PC-3 (cell line): Measurements from ENCODE around the gene EPB41L5. TPM values are rescaled to one million over a fixed set of nuclear protein-coding genes. Genes with fewer than 3 reads are reported as not detected.

ENCODE experiments used
- ATAC-seq: fragments of 200-7000 bp; cut with Tn5 transposase; 2 replicates; pipeline ENCODE4 v1.9.1; 2020; ENCODE audit warnings: mild to moderate bottlenecking, moderate library complexity
- BruUV-seq: library from RNA; stranded (reverse); fragments of 400-500 nt; replicated peaks from 2 replicates; lab custom pipeline; 2021; lab: Mats Ljungman, UMichigan
- CTCF ChIA-PET: fragments of 300-600 bp; sonication (Branson Sonifier 250); formaldehyde crosslinking; loops from one replicate; lab custom pipeline; 2022; ENCODE audit warnings: antibody characterized with exemption; lab: Charles Lee
- POLR2A ChIA-PET: fragments of 300-600 bp; sonication (Branson Sonifier 250); formaldehyde crosslinking; loops from one replicate; lab custom pipeline; 2022; ENCODE audit warnings: antibody characterized with exemption; ENCODE audit not compliant: unreplicated experiment; lab: Charles Lee
- DNase-seq: peaks from one replicate; pipeline ENCODE4 v3.0.0-alpha.2; 2015
- H2AFZ ChIP-seq: fragments of 300-600 bp; sonication (generic); 2 replicates; pipeline ENCODE4 v1.6.0; 2016; ENCODE audit warnings: antibody characterized with exemption, low read length
- H3F3A ChIP-seq: fragments of 300-600 bp; sonication (generic); one replicate; pipeline ENCODE4 v1.6.0; 2017; ENCODE audit warnings: antibody characterized with exemption, low read length, control low read depth, mild to moderate bottlenecking; ENCODE audit not compliant: unreplicated experiment
- H3K27ac ChIP-seq: fragments of 300-600 bp; sonication (generic); 2 replicates; pipeline ENCODE4 v1.5.1; 2016; ENCODE audit warnings: mild to moderate bottlenecking, low read length
- H3K27me3 ChIP-seq: fragments of 300-600 bp; sonication (generic); 2 replicates; pipeline ENCODE4 v1.6.1; 2016; ENCODE audit warnings: low read length, mixed read lengths
- H3K36me3 ChIP-seq: fragments of 300-600 bp; sonication (generic); 2 replicates; pipeline ENCODE4 v1.6.1; 2016; ENCODE audit warnings: low read depth, mixed run types, low read length, mixed read lengths
- H3K4me1 ChIP-seq: fragments of 300-600 bp; sonication (generic); 2 replicates; pipeline ENCODE4 v1.5.1; 2016; ENCODE audit warnings: low read length; ENCODE audit not compliant: insufficient read depth
- H3K4me2 ChIP-seq: fragments of 300-600 bp; sonication (generic); 2 replicates; pipeline ENCODE4 v1.6.0; 2016; ENCODE audit warnings: low read length
- H3K4me3 ChIP-seq: fragments of 300-600 bp; sonication (generic); 2 replicates; pipeline ENCODE4 v1.5.1; 2016; ENCODE audit warnings: mild to moderate bottlenecking, low read length, mixed read lengths
- H3K79me2 ChIP-seq: fragments of 300-600 bp; sonication (generic); 2 replicates; pipeline ENCODE4 v1.6.1; 2017; ENCODE audit warnings: low read length, mixed read lengths
- H3K9ac ChIP-seq: fragments of 300-600 bp; sonication (generic); 2 replicates; pipeline ENCODE4 v1.6.0; 2016; ENCODE audit warnings: mild to moderate bottlenecking, low read length
- H3K9me2 ChIP-seq: fragments of 300-600 bp; sonication (generic); replicated peaks from 2 replicates; pipeline ENCODE4 v1.6.1; 2016; ENCODE audit warnings: mixed run types, low read length, mixed read lengths
- H3K9me3 ChIP-seq: fragments of 300-600 bp; sonication (generic); 2 replicates; pipeline ENCODE4 v1.6.1; 2016; ENCODE audit warnings: low read length, mixed read lengths
- H4K20me1 ChIP-seq: fragments of 300-600 bp; sonication (generic); 2 replicates; pipeline ENCODE4 v1.6.1; 2016; ENCODE audit warnings: low read length, mixed read lengths
- CTCF ChIP-seq: fragments of 300-600 bp; sonication (generic); conservative IDR thresholded peaks from 2 replicates; pipeline ENCODE4 v1.5.1; 2017; ENCODE audit warnings: antibody characterized with exemption, low read depth, mild to moderate bottlenecking, low read length
- EZH2 ChIP-seq: fragments of 300-600 bp; sonication (generic); IDR thresholded peaks from one replicate; pipeline ENCODE4 v1.6.1; 2017; ENCODE audit warnings: antibody characterized with exemption, mild to moderate bottlenecking, low read length; ENCODE audit not compliant: unreplicated experiment
- EZH2phosphoT487 ChIP-seq: fragments of 300-600 bp; sonication (generic); IDR thresholded peaks from 2 replicates; pipeline ENCODE4 v1.6.1; 2018; ENCODE audit warnings: mild to moderate bottlenecking, antibody characterized with exemption, low read length, borderline replicate concordance
- intact Hi-C: fragments of 100-400 bp; cut with micrococcal nuclease; formaldehyde crosslinking; loops from 2 replicates; pipeline ENCODE4 v1.9.0; 2023
- total RNA-seq: library from RNA; depleted of rRNA; stranded (reverse); fragments of >200 nt; gene quantifications from 2 replicates; pipeline ENCODE4 v1.2.3, GENCODE V29; 2014

Gene EPB41L5
- total RNA-seq, 1 experiment from 2014 or later, result 11.7 TPM

- Histone ChIP-seq H3F3A (no peaks in the 10 kb centered on the region), H3K27me3 (no peaks in the 10 kb centered on the region), H3K4me2 (peak overlapping the region; percentile 83), H2AFZ (peak overlapping the region; percentile 75), H3K9me2 (no peaks in the 10 kb centered on the region), H3K9ac (peak overlapping the region; percentile 88), H3K4me1 (peaks cover 42% of the 10 kb centered on the region), H4K20me1 (peaks cover 5% of the 10 kb centered on the region; the same call in 1 of the 2 replicates), H3K36me3 (peaks cover 5% of the 10 kb centered on the region; the same call in 1 of the 2 replicates), H3K9me3 (no peaks in the 10 kb centered on the region), H3K79me2 (peaks cover 57% of the 10 kb centered on the region), H3K27ac (peak overlapping the region; percentile 79), H3K4me3 (peak overlapping the region; percentile 70)
- CTCF ChIA-PET, result interaction anchor here (0.6 to 1.3 kb wide), 5 partner anchors 47 to 210 kb away, joined by 3 to 7 read pairs (median 3); partner anchors contain the start of gene EPB41L5
- no peak for DNase-seq
- intact Hi-C loops, result loop anchor here (1.0 kb wide), 2 partner anchors 30 to 91 kb away; partner anchors contain the start of gene RALB
- TF ChIP-seq EZH2 (no peak), EZH2phosphoT487 (no peak), CTCF (no peak)
- TSS peak; percentile 57 for BruUV-seq
- POLR2A ChIA-PET, result interaction anchor here (1.0 kb wide), 1 partner anchor 11 kb away, joined by 3 read pairs; no protein-coding TSS in a partner anchor
- no peak for ATAC-seq
Observed at GRCh38 chr2:120222186-120223033, 209.5 kb downstream of the EPB41L5 start.

GRCh38 chr2:120223034-120223912 lies 210.4 kb downstream of the EPB41L5 start, which contains the start of gene TMEM185B:
TMEM185B (minus strand) TSS chr2:120223400; CDS start chr2:120222976, 424 bp downstream.
- Histone ChIP-seq H2AFZ (peak within 1 kb of the TSS; percentile 75), H3K4me1 (peaks cover 45% of the 10 kb centered on the region), H3K9me3 (no peaks in the 10 kb centered on the region), H3K79me2 (peaks cover 49% of the 10 kb centered on the region), H3K27me3 (no peaks in the 10 kb centered on the region), H3K4me2 (peak within 1 kb of the TSS; percentile 83), H4K20me1 (peaks cover 5% of the 10 kb centered on the region; the same call in 1 of the 2 replicates), H3K36me3 (peaks cover 5% of the 10 kb centered on the region; the same call in 1 of the 2 replicates), H3K27ac (peak within 1 kb of the TSS; percentile 79), H3F3A (no peaks in the 10 kb centered on the region), H3K4me3 (peak within 1 kb of the TSS; percentile 70), H3K9ac (peak within 1 kb of the TSS; percentile 88), H3K9me2 (no peaks in the 10 kb centered on the region)
- peak; percentile 91 for ATAC-seq
- no TSS peak for BruUV-seq
- DNase-seq, result peak; percentile 88
- intact Hi-C loops, result loop anchor here (1.0 kb wide), 2 partner anchors 29 to 90 kb away; partner anchors contain the start of gene RALB
- TF ChIP-seq EZH2, result no peak
- TF ChIP-seq CTCF, result peak; percentile 56
- TF ChIP-seq EZH2phosphoT487, result no peak
- ChIA-PET POLR2A (interaction anchor here (0.5 to 1.0 kb wide), 4 partner anchors 10 to 90 kb away, joined by 3 to 5 read pairs (median 4); no protein-coding TSS in a partner anchor), CTCF (interaction anchor here (0.6 to 1.3 kb wide), 5 partner anchors 48 to 210 kb away, joined by 3 to 7 read pairs (median 3); partner anchors contain the start of gene EPB41L5)
